A673 (cell line): Measurements from ENCODE around the gene NPHP4. TPM values are rescaled to one million over a fixed set of nuclear protein-coding genes. Genes with fewer than 3 reads are reported as not detected.

Experiments
- BruUV-seq: library from RNA; stranded (reverse); fragments of 400-500 nt; replicated peaks from 2 replicates; lab custom pipeline; 2021; lab: Mats Ljungman, UMichigan
- CTCF ChIA-PET: fragments of 300-600 bp; sonication (Branson Sonifier 250); formaldehyde crosslinking; loops from one replicate; lab custom pipeline; 2022; ENCODE audit warnings: antibody characterized with exemption; lab: Charles Lee
- POLR2A ChIA-PET: fragments of 300-600 bp; sonication (Branson Sonifier 250); formaldehyde crosslinking; loops from one replicate; lab custom pipeline; 2022; ENCODE audit warnings: antibody characterized with exemption; ENCODE audit not compliant: low non-redundant PET; lab: Charles Lee
- DNase-seq: peaks from one replicate; pipeline ENCODE4 v3.0.0-alpha.2; 2015; ENCODE audit warnings: low spot score
- H3K27ac ChIP-seq: fragments of 200-600 bp; sonication (generic); 2 replicates; pipeline ENCODE4 v1.5.1; 2016; ENCODE audit warnings: mixed run types, low read depth, mild to moderate bottlenecking, mixed read lengths, antibody characterized with exemption, low read length; ENCODE audit not compliant: poor library complexity, severe bottlenecking
- H3K27me3 ChIP-seq: fragments of 200-600 bp; sonication (generic); replicated peaks from 2 replicates; pipeline ENCODE4 v1.6.1; 2017; ENCODE audit warnings: mixed run types, low read depth, mild to moderate bottlenecking, mixed read lengths, antibody characterized with exemption, low read length; ENCODE audit not compliant: insufficient read depth, poor library complexity
- H3K36me3 ChIP-seq: fragments of 200-600 bp; sonication (generic); 2 replicates; pipeline ENCODE4 v1.6.1; 2016; ENCODE audit warnings: mixed run types, mild to moderate bottlenecking, mixed read lengths, antibody characterized with exemption, low read length; ENCODE audit not compliant: insufficient read depth, poor library complexity, severe bottlenecking
- H3K4me1 ChIP-seq: fragments of 200-600 bp; sonication (generic); 2 replicates; pipeline ENCODE4 v1.6.1; 2017; ENCODE audit warnings: mixed run types, mild to moderate bottlenecking, mixed read lengths, antibody characterized with exemption, low read length; ENCODE audit not compliant: insufficient read depth, poor library complexity, severe bottlenecking
- H3K4me3 ChIP-seq: fragments of 200-600 bp; sonication (generic); 2 replicates; pipeline ENCODE4 v1.5.1; 2016; ENCODE audit warnings: low read depth, mixed run types, mild to moderate bottlenecking, mixed read lengths, low read length; ENCODE audit not compliant: poor library complexity, severe bottlenecking
- H3K9me3 ChIP-seq: fragments of 200-600 bp; sonication (generic); 2 replicates; pipeline ENCODE4 v1.6.1; 2016; ENCODE audit warnings: mixed run types, low read depth, mild to moderate bottlenecking, mixed read lengths, antibody characterized with exemption, low read length; ENCODE audit not compliant: poor library complexity, severe bottlenecking
- EZH2 ChIP-seq: fragments of 200-600 bp; sonication (generic); IDR thresholded peaks from 2 replicates; pipeline ENCODE4 v1.6.1; 2017; ENCODE audit warnings: borderline replicate concordance, low read depth, mild to moderate bottlenecking, mixed read lengths, antibody characterized with exemption, low read length; ENCODE audit not compliant: poor library complexity, severe bottlenecking
- intact Hi-C: fragments of 100-400 bp; cut with micrococcal nuclease; formaldehyde crosslinking; loops from one replicate; pipeline ENCODE4 v1.10.0; 2022; ENCODE audit not compliant: unreplicated experiment
- total RNA-seq: library from RNA; stranded (reverse); gene quantifications from 2 replicates; pipeline ENCODE4 v1.2.3, GENCODE V29; 2021
- TF ChIP-seq, protein P1 (sequence below): fragments of 300-800, 200-600 bp; sonication (generic); conservative IDR thresholded peaks from 2 replicates; pipeline ENCODE4 v1.5.1; 2017; ENCODE audit warnings: low read depth, mild to moderate bottlenecking, antibody characterized with exemption, low read length, moderate library complexity, mixed read lengths

Gene NPHP4
- total RNA-seq, 1 experiment from 2014 or later = 27.6 TPM

DNA sequence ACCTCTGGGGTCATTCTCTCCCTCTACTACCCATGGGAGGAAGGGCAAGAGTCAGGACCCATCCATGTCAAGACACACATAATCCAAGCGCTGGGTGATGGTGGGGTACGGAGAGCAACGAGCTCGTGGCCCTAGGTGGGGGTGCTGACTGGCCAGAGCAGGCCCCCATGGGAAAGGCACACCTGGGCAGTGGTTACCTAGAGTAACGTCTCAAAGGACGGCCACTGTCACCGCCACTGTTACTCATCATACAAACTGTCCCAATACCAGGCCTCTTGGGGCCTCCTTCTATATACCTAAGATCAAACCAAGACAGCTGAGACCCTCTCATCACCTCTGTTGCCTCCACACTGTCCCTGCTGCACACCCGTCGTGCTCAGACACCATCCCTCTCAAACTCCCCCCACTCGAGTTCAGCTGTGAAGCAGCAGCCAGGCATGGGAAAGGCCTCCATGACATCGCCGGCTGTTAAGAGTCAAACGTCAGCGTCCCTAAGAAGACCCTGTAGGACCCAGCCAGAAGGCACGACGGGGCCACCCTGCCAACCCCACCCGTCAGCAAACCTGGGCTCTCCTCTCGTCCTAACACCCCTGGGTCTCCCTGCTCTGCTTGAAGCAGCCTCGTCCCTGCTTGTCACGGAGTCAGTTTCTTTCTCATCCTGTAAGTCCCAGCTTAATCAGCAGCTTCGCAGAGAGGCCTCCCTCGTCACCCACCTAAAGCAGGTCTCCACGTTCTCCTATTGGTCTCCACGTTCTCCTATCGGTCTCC is 15.3 kb downstream of the NPHP4 start:
- peaks cover 17% of the 10 kb centered on the region for H3K4me1 ChIP-seq
- H3K9me3 ChIP-seq = no peaks in the 10 kb centered on the region
- ChIA-PET CTCF (no interaction called here), POLR2A (no interaction called here)
- no TSS peak for BruUV-seq
- intact Hi-C loops = no loop called here
- H3K36me3 ChIP-seq = peaks cover 7% of the 10 kb centered on the region
- H3K27me3 ChIP-seq = no peaks in the 10 kb centered on the region
- H3K27ac ChIP-seq = no peak overlapping the region
- TF ChIP-seq, protein P1, sequence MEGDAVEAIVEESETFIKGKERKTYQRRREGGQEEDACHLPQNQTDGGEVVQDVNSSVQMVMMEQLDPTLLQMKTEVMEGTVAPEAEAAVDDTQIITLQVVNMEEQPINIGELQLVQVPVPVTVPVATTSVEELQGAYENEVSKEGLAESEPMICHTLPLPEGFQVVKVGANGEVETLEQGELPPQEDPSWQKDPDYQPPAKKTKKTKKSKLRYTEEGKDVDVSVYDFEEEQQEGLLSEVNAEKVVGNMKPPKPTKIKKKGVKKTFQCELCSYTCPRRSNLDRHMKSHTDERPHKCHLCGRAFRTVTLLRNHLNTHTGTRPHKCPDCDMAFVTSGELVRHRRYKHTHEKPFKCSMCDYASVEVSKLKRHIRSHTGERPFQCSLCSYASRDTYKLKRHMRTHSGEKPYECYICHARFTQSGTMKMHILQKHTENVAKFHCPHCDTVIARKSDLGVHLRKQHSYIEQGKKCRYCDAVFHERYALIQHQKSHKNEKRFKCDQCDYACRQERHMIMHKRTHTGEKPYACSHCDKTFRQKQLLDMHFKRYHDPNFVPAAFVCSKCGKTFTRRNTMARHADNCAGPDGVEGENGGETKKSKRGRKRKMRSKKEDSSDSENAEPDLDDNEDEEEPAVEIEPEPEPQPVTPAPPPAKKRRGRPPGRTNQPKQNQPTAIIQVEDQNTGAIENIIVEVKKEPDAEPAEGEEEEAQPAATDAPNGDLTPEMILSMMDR = no peak
- no peak for TF ChIP-seq EZH2
- no peak overlapping the region for H3K4me3 ChIP-seq
- DNase-seq = no peak

DNA sequence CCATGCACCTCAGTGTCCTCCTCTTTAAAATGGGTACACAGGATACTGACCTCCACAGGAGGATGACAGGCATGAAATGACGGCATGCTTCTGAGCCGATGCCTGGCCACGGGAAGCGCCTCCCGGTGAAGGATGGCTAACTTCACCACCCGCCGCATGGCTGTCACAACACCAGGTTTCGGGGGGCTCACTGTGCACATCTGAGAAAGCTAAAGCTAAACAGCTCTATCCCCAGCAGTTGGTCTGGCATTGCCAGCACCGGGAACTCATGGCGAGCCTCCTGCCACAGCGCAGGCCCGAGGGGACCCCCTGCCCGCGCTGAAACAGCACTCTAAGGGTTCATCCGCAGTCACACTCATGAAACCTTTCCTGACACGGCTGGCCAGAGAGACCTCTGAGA is 16.0 kb downstream of the NPHP4 start:
- BruUV-seq = no TSS peak
- no peak for DNase-seq
- TF ChIP-seq, protein P1 = no peak
- TF ChIP-seq EZH2 = no peak
- Histone ChIP-seq H3K36me3 (peaks cover 7% of the 10 kb centered on the region), H3K27me3 (no peaks in the 10 kb centered on the region), H3K9me3 (no peaks in the 10 kb centered on the region), H3K27ac (no peak overlapping the region), H3K4me3 (no peak overlapping the region), H3K4me1 (peaks cover 14% of the 10 kb centered on the region)
- ChIA-PET POLR2A (no interaction called here), CTCF (no interaction called here)
- intact Hi-C loops = no loop called here

DNA sequence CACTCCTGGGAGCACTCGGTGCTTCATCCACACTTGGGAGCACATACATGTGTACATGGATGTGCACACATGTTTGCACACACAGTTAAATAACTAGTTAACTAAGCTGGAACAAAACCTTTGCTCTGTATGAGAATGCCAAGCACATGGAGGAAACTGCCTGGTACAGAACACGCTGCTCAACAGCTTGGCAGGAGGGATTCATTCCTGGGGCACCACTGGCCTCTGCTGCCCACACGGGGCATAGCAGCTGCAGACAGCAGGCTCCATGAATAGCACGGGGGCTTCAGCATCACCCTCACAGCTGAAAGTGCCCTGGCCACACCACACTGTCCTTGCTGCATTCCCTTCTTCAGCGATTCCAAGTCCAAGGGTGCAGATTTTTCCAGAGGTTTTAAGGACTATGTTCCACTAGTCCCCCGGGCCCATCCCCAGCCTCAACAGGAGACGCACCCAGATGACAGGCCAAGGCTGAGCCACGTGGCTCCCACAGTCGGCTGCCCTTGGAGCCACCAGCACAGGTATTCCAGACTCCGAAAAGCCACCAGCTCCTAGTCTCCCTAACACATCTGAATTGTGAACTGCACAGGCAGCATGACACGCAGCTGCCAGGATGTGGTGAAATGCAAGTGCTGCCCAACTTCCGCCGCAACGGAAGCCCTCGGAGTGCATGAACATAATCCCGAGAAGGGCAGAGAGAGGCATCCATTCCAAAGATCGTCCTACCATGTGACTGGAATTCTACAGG is 16.9 kb downstream of the NPHP4 start:
- no peaks in the 10 kb centered on the region for H3K27me3 ChIP-seq
- DNase-seq = peak; percentile 63
- H3K4me1 ChIP-seq = peaks cover 5% of the 10 kb centered on the region
- no peaks in the 10 kb centered on the region for H3K9me3 ChIP-seq
- POLR2A ChIA-PET = no interaction called here
- CTCF ChIA-PET = no interaction called here
- H3K36me3 ChIP-seq = peaks cover 7% of the 10 kb centered on the region
- no peak overlapping the region for H3K27ac ChIP-seq
- intact Hi-C loops = loop anchor here (2.0 kb wide), 1 partner anchor 465 kb away; no protein-coding TSS in a partner anchor
- no peak overlapping the region for H3K4me3 ChIP-seq
- BruUV-seq = no TSS peak
- no peak for TF ChIP-seq EZH2
- TF ChIP-seq, protein P1 = peak; percentile 74
